Gastrocnemius medialis (tissue), 4 donors: ENCODE measurements around the gene RNF4. TPM values are rescaled to one million over a fixed set of nuclear protein-coding genes. Genes with fewer than 3 reads are reported as not detected.
A peak's percentile ranks its signal among the peaks of the same experiment; 100 is the strongest.

ENCODE experiments used
- ATAC-seq, 2 donors: fragments of 150-250 bp; one replicate each; pipeline ENCODE4 v1.9.1; 2016
- DNase-seq, 2 donors: peaks; one replicate each; pipeline ENCODE4 v3.0.0-alpha.2; 2019
- H3K27ac ChIP-seq, 4 donors: fragments of 200-600 bp; sonication (generic); 1 replicate in 1 of 4; 2 replicates in 3 of 4; pipeline ENCODE4 v1.5.1; 2016 to 2018; ENCODE audit warnings: mild to moderate bottlenecking in 2 of 4, moderate library complexity in 1 of 4
- H3K27me3 ChIP-seq, 3 donors: fragments of 200-600 bp; sonication (generic) in 2 of 3; 1 replicate in 1 of 3; 2 replicates in 2 of 3; pipeline versions ENCODE4 v1.5.1 to v1.6.0; 2016 to 2019; ENCODE audit warnings: mild to moderate bottlenecking in 1 of 3, moderate library complexity in 1 of 3
- H3K36me3 ChIP-seq, 2 donors: fragments of 200-600 bp; sonication (generic) in 1 of 2; one replicate each; pipeline ENCODE4 v1.5.1; 2017 to 2018
- H3K4me1 ChIP-seq, 2 donors: fragments of 200-600 bp; sonication (generic) in 1 of 2; one replicate each; pipeline ENCODE4 v1.5.1; 2016 to 2017; ENCODE audit warnings: mild to moderate bottlenecking in 2 of 2
- H3K4me3 ChIP-seq, 4 donors: fragments of 200-600 bp; sonication (generic) in 3 of 4; 1 replicate in 1 of 4; 2 replicates in 3 of 4; pipeline ENCODE4 v1.5.1; 2016 to 2019; ENCODE audit warnings: mild to moderate bottlenecking in 2 of 4
- H3K9me3 ChIP-seq, 3 donors: fragments of 200-600 bp; sonication (generic) in 2 of 3; 1 replicate in 1 of 3; 2 replicates in 2 of 3; pipeline ENCODE4 v1.5.1; 2016 to 2019
- CTCF ChIP-seq, 5 experiments: fragments of 450-650 bp in 3 of 5; fragments of 200-600 bp in 2 of 5; sonication (generic) in 2 of 5; IDR thresholded peaks in 4 of 5; conservative IDR thresholded peaks in 1 of 5; 1 replicate in 4 of 5; 2 replicates in 1 of 5; pipeline ENCODE4 v1.5.1; 2016 to 2019; ENCODE audit warnings: antibody characterized with exemption in 5 of 5, mild to moderate bottlenecking in 3 of 5, moderate library complexity in 3 of 5
- POLR2A ChIP-seq, 2 donors: fragments of 450-650 bp; IDR thresholded peaks; one replicate each; pipeline ENCODE4 v1.6.1; 2017; ENCODE audit warnings: antibody characterized with exemption in 2 of 2, mild to moderate bottlenecking in 2 of 2, moderate library complexity in 2 of 2
- in situ Hi-C, 4 donors: fragments of 200-750 bp; cut with MboI; loops; one replicate each; pipeline versions ENCODE4 v1.15.0 to v1.8.0; 2017; ENCODE audit warnings: low sequenced_read_pairs in 4 of 4
- intact Hi-C: fragments of 100-400 bp; cut with DNase I; formaldehyde crosslinking; loops from one replicate; pipeline ENCODE4 v1.15.1; 2023; ENCODE audit warnings: low total_unique reads
- total RNA-seq, 4 donors: library from RNA; depleted of rRNA; stranded (reverse); fragments of >200 nt; gene quantifications; one replicate each; pipeline versions ENCODE4 v1.1.0 to v1.2.3, GENCODE V29; 2016

The RNF4 gene
- total RNA-seq, 4 donors from 2014 or later, result 21.7 to 48.7 (median 34.7) TPM

GRCh38 chr4:2432004-2432403 lies 36.9 kb upstream of the RNF4 start:
- DNase-seq, result no peak
- no peak for TF ChIP-seq CTCF (IDR thresholded peaks at IDR 0.05 in 4 of 5, conservative IDR thresholded peaks at IDR 0.05 in 1 of 5)
- no peak for TF ChIP-seq POLR2A (IDR thresholded peaks at IDR 0.05)
- no peak for ATAC-seq
- intact Hi-C loops (no loop called here), in situ Hi-C loops (no loop called here)
- Histone ChIP-seq H3K27ac (peak overlapping the region in 1 of 4 donors; percentile 52), H3K27me3 (no peaks in the 10 kb centered on the region), H3K36me3 (no peaks in the 10 kb centered on the region), H3K4me3 (no peak overlapping the region), H3K4me1 (peaks cover 16 to 20% of the 10 kb centered on the region in 2 donors), H3K9me3 (no peaks in the 10 kb centered on the region)

DNA sequence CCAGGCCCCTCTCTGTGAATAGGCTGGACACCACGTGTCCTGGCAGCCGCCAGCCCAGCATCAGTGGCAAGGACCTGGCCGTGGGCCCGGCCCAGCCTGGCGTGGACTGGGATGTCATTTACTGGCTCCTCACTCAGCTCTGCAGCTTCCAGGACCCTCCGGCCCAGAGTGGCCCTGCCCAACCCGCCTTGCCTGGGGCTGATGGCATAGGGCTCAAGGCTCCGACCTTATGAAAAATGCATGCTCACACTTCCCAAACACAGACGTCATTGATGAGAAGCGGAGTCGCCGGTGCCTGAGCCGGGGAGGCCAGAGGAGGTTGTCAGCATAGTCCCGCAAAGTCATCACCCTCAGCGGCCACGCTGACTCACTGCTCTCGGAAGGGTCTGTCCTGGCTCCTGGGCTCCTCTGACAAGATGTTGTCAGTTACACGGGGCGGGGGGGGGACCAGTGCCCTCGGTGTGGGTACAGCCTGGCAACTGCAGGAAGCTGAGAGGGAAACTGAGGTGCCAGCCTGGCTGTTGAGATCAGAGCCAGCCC lies 35.8 kb upstream of the RNF4 start:
- peaks cover 16 to 20% of the 10 kb centered on the region in 2 donors for H3K4me1 ChIP-seq
- H3K27ac ChIP-seq, result peak overlapping the region; percentile 11 to 52 (median 38)
- no peaks in the 10 kb centered on the region for H3K9me3 ChIP-seq
- TF ChIP-seq CTCF (IDR thresholded peaks at IDR 0.05 in 4 of 5, conservative IDR thresholded peaks at IDR 0.05 in 1 of 5) (no peak), POLR2A (IDR thresholded peaks at IDR 0.05) (no peak)
- H3K27me3 ChIP-seq, result no peaks in the 10 kb centered on the region
- peak in 1 of 2 donors; percentile 38 for DNase-seq
- no peaks in the 10 kb centered on the region for H3K36me3 ChIP-seq
- intact Hi-C loops, result no loop called here
- ATAC-seq, result peak; percentile 45 to 70
- peak overlapping the region in 1 of 4 donors; percentile 5 for H3K4me3 ChIP-seq
- in situ Hi-C loops, result no loop called here

GRCh38 chr4:2433609-2434350 lies 35.1 kb upstream of the RNF4 start:
- H3K4me1 ChIP-seq, result peaks cover 16 to 20% of the 10 kb centered on the region in 2 donors
- no peaks in the 10 kb centered on the region for H3K27me3 ChIP-seq
- no peaks in the 10 kb centered on the region for H3K9me3 ChIP-seq
- intact Hi-C loops (no loop called here), in situ Hi-C loops (no loop called here)
- TF ChIP-seq POLR2A (IDR thresholded peaks at IDR 0.05) (no peak), CTCF (IDR thresholded peaks at IDR 0.05 in 4 of 5, conservative IDR thresholded peaks at IDR 0.05 in 1 of 5) (no peak)
- no peaks in the 10 kb centered on the region for H3K36me3 ChIP-seq
- no peak overlapping the region for H3K4me3 ChIP-seq
- DNase-seq (no peak), ATAC-seq (peak; percentile 42 to 64)
- H3K27ac ChIP-seq, result peak overlapping the region; percentile 11 to 52 (median 38)

DNA sequence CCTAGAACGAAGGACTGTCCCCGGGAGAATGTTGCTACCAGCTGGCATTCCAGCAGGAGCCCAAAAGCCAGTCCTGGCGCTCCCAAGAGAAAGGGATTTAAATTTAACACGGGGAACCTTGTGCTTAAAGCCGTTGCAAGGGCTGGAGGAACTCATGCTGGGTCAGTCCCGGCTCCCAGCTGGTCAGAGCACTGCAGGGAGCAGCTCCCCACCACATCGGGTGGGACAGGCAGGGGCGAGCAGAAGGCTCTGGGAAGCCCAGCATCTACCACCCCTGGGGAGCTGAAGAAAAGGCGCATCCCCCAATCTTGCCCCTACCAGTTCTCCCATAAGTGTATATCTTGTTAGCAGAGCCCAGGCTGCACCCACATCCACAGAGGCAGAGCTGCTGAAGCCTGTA lies 34.5 kb upstream of the RNF4 start:
- intact Hi-C loops, result no loop called here
- TF ChIP-seq CTCF (IDR thresholded peaks at IDR 0.05 in 4 of 5, conservative IDR thresholded peaks at IDR 0.05 in 1 of 5), result no peak
- TF ChIP-seq POLR2A (IDR thresholded peaks at IDR 0.05), result no peak
- no peak for DNase-seq
- no peaks in the 10 kb centered on the region for H3K9me3 ChIP-seq
- H3K27me3 ChIP-seq, result no peaks in the 10 kb centered on the region
- H3K36me3 ChIP-seq, result no peaks in the 10 kb centered on the region
- in situ Hi-C loops, result no loop called here
- peak overlapping the region in 1 of 4 donors; percentile 11 for H3K27ac ChIP-seq
- no peak for ATAC-seq
- H3K4me3 ChIP-seq, result no peak overlapping the region
- H3K4me1 ChIP-seq, result peaks cover 16 to 20% of the 10 kb centered on the region in 2 donors
